Neural progenitor cell (in vitro differentiated cells): Measurements from ENCODE around the gene EP400.
A peak's percentile ranks its signal among the peaks of the same experiment; 100 is the strongest.

Experiments
- CTCF ChIP-seq: fragments of 200-600 bp; sonication (generic); IDR thresholded peaks from 2 replicates; pipeline ENCODE4 v1.5.1; 2017; ENCODE audit warnings: antibody characterized with exemption, mild to moderate bottlenecking
- EZH2 ChIP-seq: fragments of 200-600 bp; sonication (generic); IDR thresholded peaks from 2 replicates; pipeline ENCODE4 v1.6.1; 2017; ENCODE audit warnings: antibody characterized with exemption, mild to moderate bottlenecking, moderate library complexity

GRCh38 chr12:132083614-132083940, 133.8 kb downstream of the EP400 start:
- TF ChIP-seq CTCF (no peak), EZH2 (peak; percentile 40)
